CD14-positive monocyte (primary cell): ENCODE data around the gene EML2. TPM values are rescaled to one million over a fixed set of nuclear protein-coding genes. Genes with fewer than 3 reads are reported as not detected.

Experiments used
- DNase-seq, 3 donors: peaks; one replicate each; pipeline ENCODE4 v3.0.0-alpha.2; 2011 to 2022
- H2AFZ ChIP-seq: 2 replicates; pipeline ENCODE4 v1.6.0; 2012; ENCODE audit warnings: mild to moderate bottlenecking, low read depth, low read length, inconsistent platforms; ENCODE audit not compliant: insufficient read depth, poor library complexity, severe bottlenecking
- H3K27ac ChIP-seq, 2 donors: 1 replicate in 1 of 2; 2 replicates in 1 of 2; pipeline ENCODE4 v1.5.1; 2012 to 2013; ENCODE audit warnings: low read length in 2 of 2, control low read depth in 1 of 2, inconsistent platforms in 1 of 2, low read depth in 1 of 2, mild to moderate bottlenecking in 1 of 2
- H3K27me3 ChIP-seq, 2 donors: one replicate each; pipeline versions ENCODE4 v1.6.0 to v1.6.1; 2011 to 2013; ENCODE audit warnings: low read length in 2 of 2; ENCODE audit not compliant: control insufficient read depth in 2 of 2, insufficient read depth in 2 of 2
- H3K36me3 ChIP-seq, 2 donors: replicated peaks in 1 of 2; 1 replicate in 1 of 2; 2 replicates in 1 of 2; pipeline versions ENCODE4 v1.5.1 to v1.6.1; 2012 to 2013; ENCODE audit warnings: low read length in 2 of 2, control low read depth in 1 of 2, inconsistent platforms in 1 of 2, mild to moderate bottlenecking in 1 of 2; ENCODE audit not compliant: insufficient read depth in 2 of 2, control insufficient read depth in 1 of 2
- H3K4me1 ChIP-seq, 2 donors: 1 replicate in 1 of 2; 2 replicates in 1 of 2; pipeline versions ENCODE4 v1.5.1 to v1.6.1; 2012 to 2013; ENCODE audit warnings: low read length in 2 of 2, control low read depth in 1 of 2, inconsistent platforms in 1 of 2, mild to moderate bottlenecking in 1 of 2, moderate library complexity in 1 of 2; ENCODE audit not compliant: insufficient read depth in 2 of 2, control insufficient read depth in 1 of 2
- H3K4me2 ChIP-seq: replicated peaks from 2 replicates; pipeline ENCODE3; 2012; ENCODE audit warnings: low read length, moderate library complexity, mild to moderate bottlenecking; ENCODE audit not compliant: poor library complexity, severe bottlenecking; ENCODE audit errors: extremely low read depth
- H3K4me3 ChIP-seq, 3 experiments: fragments of 200-600 bp in 1 of 3; sonication (generic) in 1 of 3; replicated peaks in 1 of 3; 1 replicate in 2 of 3; 2 replicates in 1 of 3; pipeline ENCODE4 v1.5.1; 2011 to 2013; ENCODE audit warnings: low read length in 3 of 3, mild to moderate bottlenecking in 3 of 3, control low read depth in 2 of 3, low read depth in 2 of 3, inconsistent platforms in 1 of 3, moderate library complexity in 1 of 3
- H3K79me2 ChIP-seq: 2 replicates; pipeline ENCODE4 v1.6.0; 2012; ENCODE audit warnings: mild to moderate bottlenecking, control low read depth, inconsistent platforms, low read length, moderate library complexity; ENCODE audit not compliant: insufficient read depth
- H3K9ac ChIP-seq: 2 replicates; pipeline ENCODE4 v1.6.0; 2017; ENCODE audit warnings: low read length, mild to moderate bottlenecking; ENCODE audit not compliant: insufficient read depth, poor library complexity, severe bottlenecking
- H3K9me3 ChIP-seq, 2 donors: replicated peaks in 1 of 2; 1 replicate in 1 of 2; 2 replicates in 1 of 2; pipeline versions ENCODE4 v1.5.1 to v1.6.1; 2012 to 2013; ENCODE audit warnings: low read length in 2 of 2, control low read depth in 1 of 2; ENCODE audit not compliant: control insufficient read depth in 1 of 2, insufficient read depth in 1 of 2
- H4K20me1 ChIP-seq: 2 replicates; pipeline ENCODE4 v1.6.0; 2012; ENCODE audit warnings: mild to moderate bottlenecking, low read length, control low read depth, moderate library complexity; ENCODE audit not compliant: insufficient read depth
- H3K27ac Mint-ChIP-seq, 7 donors: one replicate each; pipeline ENCODE4 v1.8.0; 2020; ENCODE audit warnings: mild to moderate bottlenecking in 7 of 7, mixed read lengths in 7 of 7, moderate library complexity in 6 of 7, inconsistent platforms in 2 of 7
- H3K27me3 Mint-ChIP-seq, 3 donors: one replicate each; pipeline ENCODE4 v1.8.0; 2021 to 2022; ENCODE audit warnings: low read depth in 3 of 3, mild to moderate bottlenecking in 3 of 3, mixed read lengths in 3 of 3, moderate library complexity in 3 of 3, inconsistent platforms in 1 of 3
- H3K36me3 Mint-ChIP-seq, 2 donors: one replicate each; pipeline ENCODE4 v1.8.0; 2020; ENCODE audit warnings: mixed read lengths in 2 of 2, inconsistent platforms in 1 of 2, mild to moderate bottlenecking in 1 of 2
- H3K4me1 Mint-ChIP-seq: one replicate; pipeline ENCODE4 v1.8.0; 2020; ENCODE audit warnings: mild to moderate bottlenecking, mixed read lengths
- H3K4me3 Mint-ChIP-seq, 2 donors: one replicate each; pipeline ENCODE4 v1.8.0; 2020; ENCODE audit warnings: mild to moderate bottlenecking in 2 of 2, mixed read lengths in 2 of 2, moderate library complexity in 1 of 2
- H3K9me3 Mint-ChIP-seq, 7 donors: one replicate each; pipeline ENCODE4 v1.8.0; 2020 to 2022; ENCODE audit warnings: mixed read lengths in 7 of 7, mild to moderate bottlenecking in 6 of 7, moderate library complexity in 6 of 7, inconsistent platforms in 2 of 7
- CTCF ChIP-seq: fragments of 200-600 bp; IDR thresholded peaks from one replicate; pipeline ENCODE4 v1.8.0; 2022; ENCODE audit warnings: antibody characterized with exemption, mild to moderate bottlenecking
- WGBS: methylation state at CpG from one replicate; pipeline ENCODE4 v1.1.5; 2013; ENCODE audit warnings: missing lambda C conversion rate; ENCODE audit not compliant: insufficient coverage; 5-methylcytosine and 5-hydroxymethylcytosine counted together
- intact Hi-C, 2 donors: fragments of 100-400 bp; cut with micrococcal nuclease; formaldehyde crosslinking; loops; one replicate each; pipeline versions ENCODE4 v1.15.0 to v1.15.1; 2023
- polyA plus RNA-seq, 3 donors: library from polyadenylated mRNA; depleted of rRNA in 1 of 3; unstranded in 2 of 3; stranded (reverse) in 1 of 3; fragments of 300-500 nt in 2 of 3; fragments of >200 nt in 1 of 3; fragmentation: Illumina TruSeq in 2 of 3; gene quantifications; 1 replicate in 2 of 3; 2 replicates in 1 of 3; pipeline ENCODE4 v1.2.3, GENCODE V29; 2012 to 2021

Gene EML2
- polyA plus RNA-seq, 3 donors, result 10.3 to 50.8 (median 11.9) TPM

- H3K4me1 ChIP-seq, result peaks cover 33 to 39% of the 10 kb centered on the region in 2 donors
- no peaks in the 10 kb centered on the region for H4K20me1 ChIP-seq
- TF ChIP-seq CTCF, result no peak
- H3K27me3 ChIP-seq, result peaks cover 18 to 50% of the 10 kb centered on the region in 2 donors
- Mint-ChIP-seq H3K27me3 (peaks cover 69 to 71% (median 70%) of the 10 kb centered on the region in 3 donors), H3K36me3 (peaks cover 0 to 7% of the 10 kb centered on the region in 2 donors), H3K27ac (no peak overlapping the region), H3K4me1 (peaks cover 43% of the 10 kb centered on the region), H3K9me3 (peaks cover 0 to 11% (median 2%) of the 10 kb centered on the region in 7 donors), H3K4me3 (peak overlapping the region in 1 of 2 donors; percentile 82)
- no peak overlapping the region for H3K4me3 ChIP-seq
- peaks cover 0 to 4% of the 10 kb centered on the region in 2 donors for H3K9me3 ChIP-seq
- intact Hi-C loops, result loop anchor here in 1 of 2 donors (5.0 kb wide), 1 partner anchor 41 kb away; the partner anchor contains the start of gene EML2
- no peaks in the 10 kb centered on the region for H3K79me2 ChIP-seq
- H3K27ac ChIP-seq, result no peak overlapping the region
- no peak overlapping the region for H2AFZ ChIP-seq
- DNase-seq, result no peak
- no peaks in the 10 kb centered on the region for H3K36me3 ChIP-seq
- H3K4me2 ChIP-seq, result no peak overlapping the region
- 86% methylated on average over 5 of the region's 6 CpGs for WGBS
- H3K9ac ChIP-seq, result no peak overlapping the region
Observed at GRCh38 chr19:45595814-45596213, 43.4 kb downstream of the EML2 start.

- no peak overlapping the region for H3K9ac ChIP-seq
- H3K27me3 ChIP-seq, result peaks cover 7 to 40% of the 10 kb centered on the region in 2 donors
- DNase-seq, result no peak
- H3K4me1 Mint-ChIP-seq, result peaks cover 23% of the 10 kb centered on the region
- no peak overlapping the region for H3K27ac Mint-ChIP-seq
- intact Hi-C loops, result no loop called here
- no peaks in the 10 kb centered on the region for H3K36me3 ChIP-seq
- H3K36me3 Mint-ChIP-seq, result no peaks in the 10 kb centered on the region
- no peak for TF ChIP-seq CTCF
- no peak overlapping the region for H3K4me3 Mint-ChIP-seq
- H3K4me3 ChIP-seq, result no peak overlapping the region
- no peak overlapping the region for H3K4me2 ChIP-seq
- no peak overlapping the region for H3K27ac ChIP-seq
- no CpG with 5 or more reads among the region's 1 CpG for WGBS
- H2AFZ ChIP-seq, result no peak overlapping the region
- no peaks in the 10 kb centered on the region for H4K20me1 ChIP-seq
- peaks cover 14 to 19% of the 10 kb centered on the region in 2 donors for H3K4me1 ChIP-seq
- no peaks in the 10 kb centered on the region for H3K9me3 ChIP-seq
- no peaks in the 10 kb centered on the region for H3K79me2 ChIP-seq
- peaks cover 51 to 65% (median 60%) of the 10 kb centered on the region in 3 donors for H3K27me3 Mint-ChIP-seq
- H3K9me3 Mint-ChIP-seq, result peaks cover 0 to 7% (median 0%) of the 10 kb centered on the region in 7 donors
Observed at GRCh38 chr19:45593520-45593919, 45.7 kb downstream of the EML2 start.
